NCI-H2171 treated with DMSO at 0.1 percent for 48 hours (cell line): ENCODE data around the gene LY9.

ENCODE experiments used
- DNase-seq: peaks from one replicate; lab custom pipeline; 2025; lab: John Stamatoyannopoulos, UW

LY9 gene

DNA sequence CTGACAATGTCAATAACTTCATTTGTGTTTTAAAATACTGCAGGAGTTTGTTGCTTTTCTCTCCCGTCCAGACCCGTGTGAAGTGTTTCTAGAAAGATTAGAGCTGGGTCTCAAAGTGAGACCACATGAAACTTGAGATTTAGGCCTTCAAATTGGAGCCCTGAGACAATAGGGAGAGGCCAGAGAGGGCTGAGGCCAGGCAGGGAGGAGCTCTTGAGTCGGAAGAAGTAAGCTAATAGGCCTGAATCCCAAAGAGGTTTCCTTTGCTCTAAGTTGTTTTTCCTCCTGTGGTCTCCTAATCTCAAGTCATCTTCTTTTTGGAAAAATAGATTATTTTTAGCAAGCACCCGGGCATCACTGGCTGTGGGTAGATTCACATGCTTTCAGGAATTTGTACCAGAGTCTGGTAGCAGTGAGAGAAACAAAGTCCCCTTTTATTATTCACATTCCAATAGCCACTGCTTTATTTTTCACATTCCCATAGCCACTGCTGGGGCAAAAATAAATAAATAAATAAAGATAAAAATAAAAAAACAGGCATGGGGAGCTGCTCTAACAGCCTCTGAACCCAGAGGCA, 41.1 kb downstream of the LY9 start:
- no peak for DNase-seq

DNA sequence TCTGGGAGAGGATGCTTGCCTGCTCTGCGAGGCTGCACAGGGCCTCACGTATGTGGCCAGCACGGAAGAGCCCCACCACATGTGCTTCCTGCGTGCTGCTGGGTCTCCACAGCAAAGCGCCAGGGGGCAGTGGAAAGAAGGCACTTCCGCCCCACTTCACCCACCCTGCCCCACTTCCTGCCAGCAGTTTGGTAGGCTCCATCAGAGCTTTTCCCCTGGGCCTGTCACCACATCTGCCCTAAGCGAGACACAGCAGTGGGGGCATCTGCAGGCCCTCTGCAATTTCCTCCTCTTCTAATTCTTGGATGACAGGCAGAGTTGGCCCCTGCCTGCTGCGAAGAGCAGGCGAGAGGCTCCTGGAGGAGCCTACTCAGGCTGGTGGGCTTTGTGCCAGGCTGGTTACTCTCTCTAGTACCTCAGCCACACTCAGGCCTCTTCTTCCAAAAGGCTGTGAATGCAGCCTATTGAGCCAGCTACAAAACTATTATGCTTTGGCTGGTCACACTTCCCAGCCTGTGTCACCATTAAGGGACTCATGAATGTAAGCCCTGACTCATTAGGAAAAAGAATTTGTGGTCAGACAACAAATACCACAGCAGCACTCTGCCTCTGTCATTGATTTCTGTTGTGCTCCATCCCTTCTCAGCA, 41.7 kb downstream of the LY9 start:
- DNase-seq: no peak

DNA sequence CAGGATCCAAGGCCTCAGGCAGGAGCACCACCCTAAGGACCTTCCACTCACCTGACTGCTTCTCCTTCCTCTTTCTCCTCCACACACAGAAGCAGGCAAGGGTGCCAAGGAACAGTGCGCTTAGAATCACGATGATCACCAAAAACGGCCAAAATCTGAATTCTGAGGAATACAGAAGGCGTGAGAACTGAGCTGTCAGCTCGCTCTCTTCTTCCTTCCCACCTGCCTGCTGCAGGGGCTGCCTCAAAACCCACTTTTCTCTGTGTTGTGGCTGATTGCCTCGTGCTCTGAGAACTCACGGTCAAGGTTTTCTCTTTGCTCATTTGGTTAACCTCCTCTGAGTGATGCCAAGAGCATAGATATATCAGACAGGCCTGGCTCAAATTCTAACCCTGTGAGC, 42.9 kb downstream of the LY9 start:
- no peak for DNase-seq

DNA sequence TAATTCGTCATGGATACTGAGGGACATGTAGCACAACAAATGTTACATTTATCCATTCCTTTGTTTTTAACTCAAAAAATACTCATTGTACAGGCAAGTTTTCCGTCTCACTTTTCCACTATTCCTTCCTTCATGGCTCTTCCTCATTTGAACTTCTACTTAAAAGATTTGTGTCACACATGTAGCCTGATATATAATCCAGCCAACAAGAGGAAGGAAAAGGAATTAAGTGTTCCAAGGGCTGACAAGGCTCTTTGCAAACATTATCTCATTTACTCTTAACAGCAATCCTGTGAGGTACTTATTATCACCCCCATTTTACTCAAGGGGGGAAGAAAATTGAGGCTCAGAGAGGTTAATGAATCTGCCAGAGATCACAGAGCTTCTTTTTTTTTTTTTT, 43.8 kb downstream of the LY9 start:
- no peak for DNase-seq

DNA sequence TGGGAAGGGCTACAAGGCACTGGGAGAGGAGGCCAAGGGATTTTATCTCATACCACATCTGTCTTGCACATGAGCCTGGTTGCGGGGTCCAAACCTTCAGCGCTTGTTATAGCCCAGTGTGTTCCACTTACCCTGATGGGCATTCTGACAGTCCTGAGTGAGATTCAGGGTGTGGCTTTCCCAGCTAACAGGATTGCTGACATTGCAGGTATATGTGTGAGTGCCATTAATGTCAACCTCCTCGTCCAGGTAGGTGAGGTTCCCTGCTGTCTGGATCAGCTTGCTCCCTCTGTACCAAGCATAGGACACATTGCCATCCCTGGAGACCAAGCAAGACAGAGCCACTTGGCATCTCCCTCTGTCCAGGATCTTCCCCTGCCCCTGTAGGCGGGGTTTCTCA, 45.1 kb downstream of the LY9 start:
- no peak for DNase-seq

DNA sequence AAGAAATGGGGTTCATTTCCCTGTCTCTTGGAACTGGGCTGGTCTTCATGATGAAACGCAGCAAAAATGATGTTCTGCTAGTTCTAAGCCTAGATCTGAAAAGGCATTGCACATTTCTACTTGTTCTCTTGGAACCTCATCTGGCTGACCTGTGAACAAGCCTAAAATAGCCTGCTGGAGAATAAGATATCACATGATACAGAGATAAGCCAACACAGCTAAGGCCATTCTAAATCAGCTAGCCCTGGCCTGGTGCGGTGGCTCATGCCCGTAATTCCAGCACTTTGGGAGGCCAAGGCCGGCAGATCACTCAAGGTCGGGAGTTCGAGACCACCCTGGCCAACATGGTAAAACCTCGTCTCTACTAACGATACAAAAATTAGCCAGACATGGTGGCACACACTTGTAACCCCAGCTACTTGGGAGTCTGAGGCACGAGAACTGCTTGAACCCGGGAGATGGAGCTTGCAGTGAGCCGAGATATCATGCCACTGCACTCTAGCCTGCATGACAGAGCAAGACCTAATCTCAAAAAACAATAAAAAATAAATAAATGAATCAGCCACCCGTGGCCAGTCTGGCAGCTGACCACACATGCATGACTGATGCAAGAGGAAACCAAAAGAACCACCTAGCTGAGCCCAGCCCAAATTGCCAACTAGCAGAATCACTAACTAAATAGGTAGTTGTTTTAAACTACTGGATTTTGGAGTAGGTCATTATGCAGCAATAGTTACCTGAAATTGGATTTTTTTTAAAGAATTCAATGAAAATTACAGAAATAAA, 48.7 kb downstream of the LY9 start:
- DNase-seq: no peak

DNA sequence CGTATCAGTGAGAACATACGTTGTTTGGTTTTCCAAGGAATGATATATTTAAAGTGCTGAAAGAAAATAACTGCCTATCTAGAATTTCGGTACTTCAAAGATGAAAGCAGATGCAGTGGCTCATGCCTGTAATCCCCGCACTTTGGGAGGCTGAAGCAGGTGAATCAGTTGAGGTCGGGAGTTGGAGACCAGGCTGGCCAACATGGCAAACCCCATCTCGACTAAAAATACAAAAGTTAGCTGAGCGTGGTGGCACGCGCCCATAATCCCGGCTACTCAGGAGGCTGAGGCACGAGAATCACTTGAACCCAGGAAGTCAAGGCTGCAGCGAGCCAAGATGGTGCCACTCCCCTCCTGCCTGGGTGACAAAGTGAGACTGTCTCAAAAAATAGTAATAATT, 50.3 kb downstream of the LY9 start:
- DNase-seq: no peak

DNA sequence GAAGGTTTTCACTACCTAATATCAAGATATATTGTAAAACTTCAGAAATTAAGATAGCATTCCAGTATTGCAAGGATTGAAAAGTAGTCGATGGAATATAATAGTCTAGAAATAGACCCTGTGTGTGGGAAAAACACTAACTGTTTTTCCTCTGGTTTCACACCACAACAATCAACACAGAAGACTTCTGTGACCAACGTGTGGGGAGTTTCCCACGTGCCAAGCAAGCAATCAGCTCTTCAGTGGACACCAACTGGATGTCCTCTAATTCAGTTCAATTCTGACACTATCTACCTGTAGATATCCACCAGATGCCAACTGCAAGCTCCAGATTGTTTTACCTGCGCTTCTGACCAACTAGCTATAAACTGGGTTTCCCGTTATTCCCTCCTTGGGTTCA, 54.6 kb downstream of the LY9 start:
- DNase-seq: no peak

DNA sequence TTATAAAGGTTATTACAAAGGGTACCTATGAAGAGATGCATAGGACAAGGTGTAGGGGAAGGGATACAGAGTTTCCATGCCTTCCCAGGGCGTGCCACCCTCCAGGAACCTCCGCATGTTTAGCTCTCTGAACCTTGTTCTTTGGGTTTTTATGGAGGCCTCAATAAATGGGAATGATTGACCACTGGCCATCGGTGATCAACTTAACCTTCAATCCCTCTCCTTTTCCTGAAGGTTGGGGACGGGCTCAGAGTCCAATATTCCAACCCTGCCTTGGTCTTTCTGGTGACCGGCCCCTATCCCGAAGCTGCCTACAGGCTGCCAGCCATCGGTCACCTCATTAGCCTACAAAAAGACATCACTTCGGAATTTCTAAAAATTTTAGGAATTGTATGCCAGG, 55.0 kb downstream of the LY9 start:
- no peak for DNase-seq

DNA sequence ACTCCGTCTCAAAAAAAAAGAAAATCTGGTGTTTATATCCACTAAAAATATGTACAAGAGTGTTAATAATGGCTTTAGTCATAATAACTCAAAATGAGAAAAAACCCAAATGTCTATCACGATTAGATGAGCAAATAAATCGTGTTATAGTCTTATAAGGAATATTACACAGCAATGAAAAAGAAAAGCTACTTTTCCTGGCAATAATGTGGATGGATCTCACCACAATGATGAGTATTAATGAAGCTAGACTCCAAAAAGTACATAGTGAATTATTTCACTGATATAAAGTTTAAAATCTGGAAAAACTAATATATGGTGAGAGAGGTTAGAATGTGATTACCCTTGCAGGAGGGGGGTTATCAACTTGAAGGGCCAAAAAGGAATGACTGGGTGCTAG, 57.0 kb downstream of the LY9 start:
- no peak for DNase-seq

DNA sequence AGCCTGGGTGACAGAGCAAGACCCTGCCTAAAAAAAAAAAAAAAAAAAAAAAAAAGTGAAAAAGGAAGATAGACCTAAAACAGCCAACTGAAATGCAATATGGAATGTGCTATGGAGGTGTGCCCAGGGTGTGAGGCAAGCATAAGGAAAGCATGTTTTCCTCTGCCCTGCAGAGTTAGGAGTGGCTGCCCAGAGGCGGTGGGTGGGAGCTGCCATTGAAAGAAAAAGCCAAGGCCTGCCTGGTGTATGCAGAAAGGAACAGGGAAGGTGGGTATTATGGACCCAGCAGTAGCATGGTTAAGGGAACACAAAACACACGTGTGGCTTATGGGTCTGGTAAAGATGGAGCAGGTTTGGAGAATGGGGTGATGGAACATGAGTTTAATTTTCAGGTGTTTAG, 57.8 kb downstream of the LY9 start:
- no peak for DNase-seq

DNA sequence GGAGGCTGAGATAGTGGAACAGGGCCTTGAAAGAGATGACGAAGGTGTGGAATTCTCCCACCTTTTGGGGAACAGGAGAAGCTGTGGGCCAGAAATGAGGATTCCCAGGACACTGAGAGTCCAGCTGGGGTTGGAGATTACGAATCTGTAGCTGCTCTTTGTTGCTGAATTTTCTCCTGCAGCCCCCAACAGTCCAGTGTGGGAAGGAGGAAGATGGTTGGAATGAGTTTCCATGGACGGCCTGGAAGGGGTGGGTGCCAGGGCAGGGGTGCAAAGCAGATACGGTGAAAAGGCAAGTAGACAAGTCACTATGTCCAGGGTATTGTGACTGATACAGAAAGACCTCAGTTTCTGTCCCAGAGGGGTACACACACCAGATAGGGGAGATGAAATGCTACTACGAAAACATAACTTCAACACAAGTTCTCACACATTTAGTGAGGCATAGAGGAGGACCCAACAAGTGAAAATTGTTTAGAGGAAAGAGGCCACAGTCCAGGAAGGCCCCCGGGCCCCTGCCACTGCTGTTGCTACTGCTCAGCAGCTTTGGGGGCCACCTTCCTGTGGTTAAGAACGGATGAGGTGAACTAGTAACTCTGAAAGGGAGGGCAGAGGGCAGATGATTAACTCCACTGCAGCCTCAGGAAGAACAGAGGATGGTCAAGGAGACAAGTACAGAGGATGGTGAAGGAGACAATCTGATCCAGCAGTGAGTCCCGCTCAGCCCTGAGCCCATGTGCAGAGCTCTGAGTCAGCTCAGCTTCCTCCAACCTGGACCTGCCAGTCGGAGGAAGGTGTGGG, 59.4 kb downstream of the LY9 start:
- DNase-seq: no peak

DNA sequence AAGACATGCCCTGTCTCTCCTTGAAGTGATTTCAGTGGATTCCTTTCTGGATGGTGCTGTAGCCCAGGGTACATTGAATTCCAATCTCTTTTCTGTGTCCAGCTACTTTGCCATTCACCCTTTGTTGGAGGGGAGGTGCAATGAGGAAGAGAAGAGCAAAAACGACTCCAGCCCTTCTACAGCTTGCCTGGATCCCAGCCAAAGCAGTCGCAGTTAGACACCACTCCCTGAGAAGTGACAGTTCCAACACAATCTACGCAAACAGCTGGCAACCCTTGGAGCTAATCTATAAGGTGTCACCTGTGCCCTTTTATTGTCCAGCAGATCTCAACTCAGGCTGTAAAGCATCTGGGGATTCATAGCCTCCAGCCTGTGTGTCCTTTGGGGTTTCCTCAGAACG, 62.1 kb downstream of the LY9 start:
- DNase-seq: no peak

DNA sequence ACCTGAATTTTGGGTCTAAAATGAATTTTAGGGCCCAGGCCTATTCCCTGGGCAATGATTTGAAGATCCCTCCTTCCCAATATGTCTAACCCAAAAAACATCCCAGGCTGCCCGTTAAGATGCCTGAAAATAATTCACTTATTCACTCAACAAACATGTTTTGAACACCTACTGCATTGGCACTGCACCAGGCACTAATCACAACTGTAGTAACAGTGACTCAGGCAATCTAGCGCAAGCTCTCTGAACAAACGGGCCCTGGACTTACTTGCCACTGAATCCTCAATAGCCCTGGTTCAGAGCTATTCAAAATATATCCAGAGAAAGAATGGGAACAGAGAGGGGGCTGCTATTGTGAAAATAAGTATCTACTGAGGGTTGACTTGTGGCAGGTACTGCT, 62.5 kb downstream of the LY9 start:
- DNase-seq: no peak

DNA sequence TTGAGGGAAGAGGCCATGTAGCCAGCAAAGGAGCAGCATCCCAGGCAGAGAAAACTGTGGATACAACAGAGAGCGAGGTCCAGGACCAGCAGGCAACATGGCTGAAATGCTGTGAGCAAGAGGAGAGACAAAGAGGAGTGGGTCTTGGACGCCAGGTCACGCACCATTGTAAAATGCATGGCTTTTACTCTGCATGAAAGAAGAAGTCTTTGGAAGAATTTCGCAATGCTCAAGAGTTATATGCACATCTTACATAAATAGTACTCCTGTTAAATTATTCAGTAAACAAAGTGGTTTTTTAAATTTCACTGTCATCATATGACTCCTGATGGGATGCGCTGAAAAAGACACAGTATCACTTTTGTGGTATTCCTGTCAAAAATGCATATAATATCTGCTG, 63.2 kb downstream of the LY9 start:
- no peak for DNase-seq

DNA sequence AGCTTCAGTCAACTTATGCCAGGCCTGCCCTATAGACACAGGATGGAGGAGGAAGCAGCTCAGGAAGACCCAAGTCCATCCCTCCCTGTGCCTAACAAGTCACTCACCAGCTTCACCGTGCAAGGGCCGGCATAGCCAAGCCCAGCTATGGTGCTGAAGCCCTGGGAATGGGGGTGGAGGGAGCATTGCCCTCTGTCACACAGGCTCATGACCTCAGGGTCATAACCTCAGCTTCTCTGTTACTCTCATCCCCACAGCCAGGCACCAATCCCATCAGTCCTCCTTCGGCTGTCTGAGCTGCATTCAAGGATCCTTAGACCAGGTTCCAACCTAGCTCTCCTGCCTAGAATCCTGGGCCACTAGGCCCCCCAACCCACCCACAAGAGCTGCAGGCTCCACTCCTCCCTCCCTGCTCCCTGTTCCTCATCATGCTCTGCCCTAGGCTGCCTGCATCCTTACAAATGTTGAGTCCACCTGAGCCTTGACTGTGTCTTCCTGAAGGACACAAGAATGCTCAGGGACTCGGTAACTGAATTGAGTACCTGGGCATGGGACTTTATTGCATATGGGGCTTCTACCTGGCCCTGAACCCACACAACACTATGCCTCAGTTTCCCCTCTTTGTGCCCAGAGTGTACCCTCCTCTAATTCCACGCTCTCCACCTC, 65.0 kb downstream of the LY9 start:
- DNase-seq: no peak

DNA sequence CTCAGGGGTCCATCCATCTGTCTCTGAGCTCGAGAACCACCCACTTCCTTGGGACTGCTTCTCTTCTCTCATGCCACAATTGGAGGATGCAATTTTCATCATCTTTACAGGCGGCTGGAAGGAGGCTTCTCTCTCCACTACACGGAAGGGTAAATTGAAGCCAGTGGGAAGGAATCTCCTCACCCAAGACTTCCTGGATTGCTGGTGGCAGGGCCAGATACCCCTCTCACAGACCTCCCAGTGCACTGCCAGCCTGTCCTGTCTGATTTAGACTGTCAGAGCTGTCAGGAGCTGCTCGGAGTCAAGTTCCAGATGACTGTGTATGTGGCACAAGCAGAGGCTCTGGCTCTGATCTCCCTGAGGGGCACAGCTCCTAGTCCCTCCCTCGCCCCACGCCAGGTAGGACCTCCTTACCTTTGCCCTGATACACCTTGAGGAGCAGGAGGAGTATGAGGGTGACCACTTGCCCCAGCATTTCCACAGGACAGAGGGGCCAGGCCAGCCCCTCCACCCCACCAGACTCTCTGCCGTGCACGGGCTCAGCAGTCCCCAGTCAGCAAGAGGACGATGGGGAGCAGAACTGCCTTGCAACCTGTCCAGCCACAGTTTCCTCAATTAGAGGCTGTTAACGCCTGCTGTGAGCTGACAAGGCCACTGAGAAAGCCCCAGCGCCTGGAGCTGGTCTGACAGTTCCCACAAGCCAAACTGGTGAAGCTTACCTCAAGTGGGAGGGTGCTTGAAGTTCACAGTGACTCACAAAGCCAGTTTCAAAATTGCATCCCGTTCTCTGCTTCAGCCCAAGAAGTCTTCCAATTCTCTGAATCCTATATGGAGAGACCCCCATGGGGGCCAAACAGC, 66.5 kb downstream of the LY9 start, which contains the start of gene CD244:
Gene CD244, minus strand, starts transcription at position 685 of the 858 bp plus-strand sequence. Its CDS starts 210 bp downstream, at position 475.
- no peak for DNase-seq

DNA sequence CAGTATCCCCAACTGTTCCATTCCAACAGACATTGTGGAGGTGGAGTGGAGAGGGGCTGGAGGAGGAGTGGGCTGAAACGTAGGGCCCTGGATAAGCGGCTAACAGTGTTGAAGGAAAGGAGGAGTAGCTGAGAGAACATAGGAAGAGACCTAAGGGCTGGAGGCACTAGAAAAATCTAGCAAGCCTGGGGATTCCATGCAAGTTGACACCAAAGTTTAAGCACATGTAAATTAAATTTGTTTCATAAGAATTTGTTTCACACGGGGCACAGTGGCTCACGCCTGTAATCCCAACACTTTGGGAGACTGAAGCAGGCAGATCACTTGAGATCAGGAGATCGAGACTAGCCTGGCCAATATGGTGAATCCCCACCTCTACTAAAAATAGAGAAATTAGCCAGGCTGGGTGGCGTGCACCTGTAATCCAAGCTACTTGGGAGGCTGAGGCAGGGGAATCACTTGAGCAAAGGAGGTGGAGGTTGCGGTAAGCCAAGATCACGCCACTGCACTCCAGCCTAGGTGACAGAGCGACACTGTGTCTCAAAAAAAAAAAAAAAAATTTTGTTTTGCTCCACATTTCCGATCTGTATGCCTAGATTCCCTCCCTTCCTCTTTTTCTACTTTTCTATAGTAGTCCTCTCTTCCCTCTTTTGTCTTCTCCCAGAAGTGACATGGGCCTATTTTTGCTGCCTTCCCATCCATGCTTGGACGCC, 67.2 kb downstream of the LY9 start:
- DNase-seq: no peak

DNA sequence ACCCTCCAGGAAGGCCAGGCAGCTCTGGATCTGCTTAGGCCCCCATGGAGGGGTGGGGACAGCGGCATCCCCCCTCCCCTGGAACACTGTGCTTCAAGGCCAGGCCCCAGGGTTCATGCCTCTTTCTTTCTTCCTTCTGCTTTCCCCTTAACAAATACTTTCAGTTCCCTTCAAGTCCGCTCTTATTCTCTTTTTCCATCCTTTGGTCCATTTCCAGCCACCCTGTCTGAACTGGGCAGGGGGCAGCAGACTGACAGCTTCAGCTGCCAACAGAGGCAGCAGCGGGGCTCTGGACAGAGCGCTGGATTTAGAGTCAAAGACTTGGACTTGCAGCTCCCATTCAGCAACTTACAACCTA, 67.8 kb downstream of the LY9 start:
- no peak for DNase-seq

DNA sequence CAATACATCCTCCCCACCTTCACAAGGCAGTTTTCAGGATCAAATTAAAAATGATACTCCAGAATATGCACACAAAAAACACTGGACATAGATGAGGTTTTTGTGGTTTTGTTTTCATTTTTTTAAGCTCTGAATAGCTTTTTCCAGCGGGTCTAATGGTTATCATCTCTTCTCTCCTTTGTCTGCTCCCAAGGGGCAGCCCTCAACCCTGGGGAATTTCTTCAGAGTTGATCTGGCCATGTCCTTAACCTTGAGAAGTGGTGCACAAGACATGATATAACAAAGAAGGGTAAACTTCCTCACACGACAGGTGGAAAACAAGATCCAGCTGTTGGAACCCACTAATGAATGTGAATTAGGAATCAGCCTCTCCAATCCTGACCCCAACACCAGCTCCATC, 68.2 kb downstream of the LY9 start:
- DNase-seq: no peak

DNA sequence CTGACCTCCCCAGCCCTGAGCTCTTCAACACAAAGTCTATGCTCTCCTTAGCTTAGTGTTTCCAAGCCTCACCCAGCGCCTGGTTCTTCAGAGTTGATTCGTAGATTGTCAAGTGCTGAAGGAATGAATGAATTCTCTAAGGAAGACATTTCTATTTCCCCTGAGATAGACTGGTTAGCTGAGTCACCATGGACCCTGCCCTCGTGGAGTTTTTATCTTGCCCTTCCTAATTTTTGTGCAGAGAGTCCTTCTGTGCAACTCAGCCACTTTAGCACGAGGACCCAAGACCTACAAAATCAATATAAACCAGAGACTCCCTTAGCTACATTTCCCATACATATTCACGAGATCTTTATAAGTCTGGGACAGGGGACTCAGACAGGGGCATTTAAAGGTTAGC, 69.4 kb downstream of the LY9 start:
- DNase-seq: no peak
